Measurements from ENCODE around the gene ZKSCAN7.
"Not testable (repeated sequence)": the region's sequence is repeated elsewhere in the genome, so short reads cannot be mapped to it uniquely, and the experiment has no call there.

ZKSCAN7 gene

DNA sequence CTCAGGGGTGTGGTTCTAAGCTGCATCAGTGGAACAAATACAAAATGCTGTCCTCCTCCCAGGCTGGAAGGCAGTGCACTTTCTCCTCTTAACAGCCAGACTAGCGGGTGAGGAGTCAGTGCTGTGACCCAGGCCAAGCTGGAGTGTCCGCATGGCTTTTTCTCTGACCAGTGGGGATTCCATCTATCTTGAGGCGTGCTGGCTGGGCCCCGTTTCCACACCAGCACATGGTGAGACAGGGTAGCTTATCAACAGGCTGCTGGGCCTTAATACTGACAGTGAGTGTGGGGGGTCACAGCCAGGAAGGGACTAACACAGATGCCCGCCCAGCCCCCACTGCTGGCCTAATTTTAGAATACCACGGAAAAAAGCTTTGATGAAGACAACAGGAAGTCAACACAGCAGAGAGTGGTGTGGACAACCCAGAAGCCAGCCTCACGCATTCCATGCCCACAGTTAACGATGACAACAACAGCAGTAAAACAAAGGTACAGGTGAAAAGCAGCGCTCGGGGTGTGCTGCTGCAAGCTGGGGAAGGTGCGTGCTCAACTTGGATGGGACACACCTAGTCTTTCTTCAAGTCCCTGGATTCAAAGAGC, 22.5 kb downstream of the ZKSCAN7 start:
- DNase-seq (ENCODE audit: low read depth) = not testable (repeated sequence)

- DNase-seq (ENCODE audit: low read depth) = not testable (repeated sequence)
Observed at GRCh38 chr3:44578316-44578715, 23.3 kb downstream of the ZKSCAN7 start.

GRCh38 chr3:44578924-44579515, 24.0 kb downstream of the ZKSCAN7 start:
- DNase-seq (ENCODE audit: low read depth) = not testable (repeated sequence)

- DNase-seq (ENCODE audit: low read depth) = not testable (repeated sequence)
Observed at GRCh38 chr3:44579749-44580148, 24.8 kb downstream of the ZKSCAN7 start.

- DNase-seq (ENCODE audit: low read depth) = not testable (repeated sequence)
Observed at GRCh38 chr3:44580971-44581370, 26.0 kb downstream of the ZKSCAN7 start.

DNA sequence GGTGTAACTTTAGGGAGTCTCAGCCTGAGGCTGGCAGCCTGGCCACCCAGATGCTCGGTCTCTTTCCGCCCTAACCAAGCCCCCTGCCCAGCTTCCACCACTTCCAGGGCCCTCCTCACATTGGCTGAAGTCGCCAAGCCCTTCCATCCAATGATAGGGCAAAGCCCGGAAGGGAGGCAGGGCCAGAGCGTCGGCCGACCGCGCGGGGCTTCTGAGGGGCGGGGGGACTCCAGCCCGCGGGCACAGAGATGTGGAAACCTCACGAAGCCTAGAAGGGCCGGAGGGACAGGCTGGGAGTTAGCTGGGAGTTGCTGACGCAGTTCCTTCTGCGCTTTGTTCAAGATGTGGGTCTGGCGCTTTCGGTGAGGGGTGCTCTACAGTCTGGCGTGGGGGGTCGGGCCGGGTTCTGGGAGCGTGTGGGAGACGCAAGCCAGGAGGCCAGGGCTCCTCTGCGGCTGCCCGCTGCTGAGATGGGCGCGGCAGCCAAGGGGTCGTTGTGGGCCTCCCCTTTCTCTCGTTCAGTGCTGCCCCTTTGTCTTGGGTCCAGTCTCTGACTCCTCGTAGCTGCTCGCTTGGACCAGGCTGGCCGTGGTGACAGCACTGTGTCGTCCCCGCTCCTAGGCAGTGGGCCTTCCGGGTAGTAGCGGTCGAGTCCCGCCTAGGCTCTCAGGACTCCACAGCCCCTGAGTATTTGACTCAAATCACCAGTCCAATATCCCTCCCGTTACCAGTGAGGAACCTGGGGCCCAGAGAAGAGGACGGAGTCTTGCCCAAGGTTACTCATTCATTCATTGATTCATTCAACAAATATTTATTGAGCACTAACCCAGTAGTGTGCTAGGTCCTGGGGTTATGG, 29.9 kb downstream of the ZKSCAN7 start, which contains the start of gene ZNF660:
Gene ZNF660, plus strand, starts transcription at position 319 of the 856 bp plus-strand sequence. CDS start 9,230 bp downstream, outside the sequence.
- no peak for DNase-seq (ENCODE audit: low read depth)

GRCh38 chr3:44596621-44597020, 41.6 kb downstream of the ZKSCAN7 start:
- DNase-seq (ENCODE audit: low read depth) = no peak

DNA sequence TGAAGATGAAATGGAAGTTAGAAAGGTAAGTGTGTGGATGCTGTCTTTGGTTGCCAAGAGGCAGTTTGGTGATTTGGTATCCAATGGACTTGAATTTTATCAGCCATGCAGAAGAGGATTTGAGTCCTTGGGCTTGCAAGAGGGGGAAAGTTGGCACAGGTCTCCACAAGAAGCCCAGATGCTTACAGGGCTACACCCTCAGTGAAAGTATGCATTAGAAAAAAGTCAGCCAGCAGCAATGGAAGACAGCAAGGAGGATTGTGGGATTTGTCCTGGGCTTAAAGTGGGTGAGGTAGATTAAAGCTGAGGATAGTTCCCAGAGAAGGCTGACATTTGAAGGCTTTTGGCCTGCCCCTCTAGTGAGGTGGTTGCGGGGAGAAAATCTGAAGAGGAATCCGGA, 46.8 kb downstream of the ZKSCAN7 start:
- DNase-seq (ENCODE audit: low read depth) = no peak

- no peak for DNase-seq (ENCODE audit: low read depth)
Observed at GRCh38 chr3:44612678-44613077, 57.7 kb downstream of the ZKSCAN7 start.

Data from activated T-helper 1 cell treated with Interleukin-2 at 50 U/mL for 16 hours (primary cell).